Epithelial cell of proximal tubule (primary cell): ENCODE data around the gene ORC5. TPM values are rescaled to one million over a fixed set of nuclear protein-coding genes. Genes with fewer than 3 reads are reported as not detected.

ENCODE experiments used
- DNase-seq: peaks from one replicate; pipeline ENCODE4 v3.0.0-alpha.2; 2011; ENCODE audit warnings: low read depth
- H3K4me3 ChIP-seq: 2 replicates; pipeline ENCODE4 v1.5.1; 2011; ENCODE audit warnings: low read depth, mild to moderate bottlenecking, low read length
- CTCF ChIP-seq: conservative IDR thresholded peaks from 2 replicates; pipeline ENCODE4 v1.5.1; 2012; ENCODE audit warnings: low read depth, mild to moderate bottlenecking, low read length
- total RNA-seq: library from RNA; depleted of rRNA; stranded (reverse); fragments of >200 nt; gene quantifications from 2 replicates; pipeline ENCODE4 v1.2.3, GENCODE V29; 2015

Gene ORC5
- total RNA-seq, 1 donor from 2014 or later, result 17.0 TPM

GRCh38 chr7:104093127-104093526, 114.7 kb downstream of the ORC5 start:
- DNase-seq, result no peak
- no peak overlapping the region for H3K4me3 ChIP-seq
- no peak for TF ChIP-seq CTCF

GRCh38 chr7:104091242-104091641, 116.6 kb downstream of the ORC5 start:
- TF ChIP-seq CTCF, result no peak
- DNase-seq, result no peak

DNA sequence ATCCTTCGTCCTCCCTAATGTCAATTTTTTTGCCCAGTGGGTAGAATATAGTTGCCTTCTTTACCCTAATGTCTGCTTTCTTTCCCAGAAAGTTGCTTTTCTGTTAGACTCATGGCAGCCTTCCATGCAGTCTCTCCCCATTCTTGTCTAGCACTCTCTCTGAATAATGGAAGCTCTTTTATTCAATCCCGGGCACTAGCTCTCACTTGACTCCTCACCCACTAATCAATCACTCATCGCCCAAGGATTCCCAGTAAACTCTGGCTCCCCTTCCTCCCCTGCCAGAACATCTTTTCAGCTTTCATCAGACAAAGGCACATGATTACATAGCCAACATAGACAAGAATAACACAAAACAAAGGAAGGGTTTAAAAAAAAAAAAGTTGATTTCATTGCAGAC, 118.2 kb downstream of the ORC5 start:
- no peak for TF ChIP-seq CTCF
- DNase-seq, result no peak
- no peak overlapping the region for H3K4me3 ChIP-seq

More at GRCh38 chr7:104091242-104091641, 116.6 kb downstream of the ORC5 start:
- H3K4me3 ChIP-seq, result no peak overlapping the region

DNA sequence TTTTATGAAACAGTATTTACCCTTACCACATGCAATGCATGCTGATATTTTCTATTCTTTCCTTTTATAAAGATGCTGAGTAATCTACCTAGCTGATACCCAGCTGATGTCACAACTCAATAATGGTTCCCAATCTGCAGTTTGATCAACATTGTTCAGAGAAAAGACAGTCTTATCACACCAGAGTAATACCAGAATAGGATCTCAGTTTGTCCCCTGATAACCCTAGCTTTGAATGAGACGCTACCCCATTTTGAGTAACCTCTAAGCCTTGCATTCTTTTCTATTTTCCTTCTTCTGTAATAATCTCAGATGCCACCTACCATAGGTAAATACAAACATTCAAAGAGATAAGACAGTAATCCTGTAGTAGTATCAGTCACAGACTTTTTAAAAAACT, 118.8 kb downstream of the ORC5 start:
- TF ChIP-seq CTCF, result no peak
- DNase-seq, result no peak

More for the DNA sequence above, 118.8 kb downstream of the ORC5 start:
- no peak overlapping the region for H3K4me3 ChIP-seq

Other genes starting within 250 kb of the ORC5 start
- 1.2 and 3.8 TPM in 2 replicates for gene RELN, start 218.4 kb downstream of the ORC5 start, total RNA-seq
- gene LHFPL3, start 120.6 kb upstream of the ORC5 start, total RNA-seq, result not detected in 2 replicates